IPS-11a (cell line): ENCODE data around the gene OSBPL9.
A peak's percentile ranks its signal among the peaks of the same experiment; 100 is the strongest.
"Not testable (repeated sequence)": the region's sequence is repeated elsewhere in the genome, so short reads cannot be mapped to it uniquely, and the experiment has no call there.

Experiments used
- H3K4me3 ChIP-seq: one replicate; pipeline ENCODE4 v1.5.1; 2013; ENCODE audit warnings: low read depth, low read length, control low read depth

OSBPL9 gene

GRCh38 chr1:51605961-51606723, 10.8 kb upstream of the OSBPL9 start:
- H3K4me3 ChIP-seq, result no peak overlapping the region

GRCh38 chr1:51607681-51608095, 9.2 kb upstream of the OSBPL9 start:
- no peak overlapping the region for H3K4me3 ChIP-seq

GRCh38 chr1:51610104-51610503, 6.8 kb upstream of the OSBPL9 start:
- H3K4me3 ChIP-seq, result not testable (repeated sequence)

GRCh38 chr1:51610637-51611036, 6.3 kb upstream of the OSBPL9 start:
- H3K4me3 ChIP-seq, result no peak overlapping the region

- no peak overlapping the region for H3K4me3 ChIP-seq
These were observed 4.4 kb upstream of the OSBPL9 start for GRCh38 chr1:51612447-51612961.

- H3K4me3 ChIP-seq, result no peak overlapping the region
These were observed 1.1 kb upstream of the OSBPL9 start for GRCh38 chr1:51615780-51616291.

DNA sequence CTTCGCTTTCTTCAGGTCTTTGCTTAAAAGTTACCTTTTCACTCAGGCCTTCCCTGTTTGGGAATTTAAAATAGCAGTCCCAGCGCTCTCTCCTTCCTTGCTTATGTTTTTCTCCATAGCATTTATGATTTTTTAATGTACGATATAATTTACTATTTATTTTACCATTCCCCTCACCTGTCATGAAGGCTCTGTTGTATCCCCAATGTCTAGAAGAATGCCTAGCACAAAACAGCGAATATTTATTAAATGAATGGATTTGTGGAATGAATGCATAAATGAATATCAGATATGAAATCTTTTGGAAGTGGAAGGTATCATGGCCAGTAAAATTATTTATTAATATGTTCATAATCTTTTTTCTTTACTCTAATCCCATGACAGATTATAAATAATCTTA, 402 bp upstream of the OSBPL9 start:
- peak overlapping the region; percentile 2 for H3K4me3 ChIP-seq

- no peak overlapping the region for H3K4me3 ChIP-seq
These were observed 1.8 kb downstream of the OSBPL9 start for GRCh38 chr1:51618715-51619114.

DNA sequence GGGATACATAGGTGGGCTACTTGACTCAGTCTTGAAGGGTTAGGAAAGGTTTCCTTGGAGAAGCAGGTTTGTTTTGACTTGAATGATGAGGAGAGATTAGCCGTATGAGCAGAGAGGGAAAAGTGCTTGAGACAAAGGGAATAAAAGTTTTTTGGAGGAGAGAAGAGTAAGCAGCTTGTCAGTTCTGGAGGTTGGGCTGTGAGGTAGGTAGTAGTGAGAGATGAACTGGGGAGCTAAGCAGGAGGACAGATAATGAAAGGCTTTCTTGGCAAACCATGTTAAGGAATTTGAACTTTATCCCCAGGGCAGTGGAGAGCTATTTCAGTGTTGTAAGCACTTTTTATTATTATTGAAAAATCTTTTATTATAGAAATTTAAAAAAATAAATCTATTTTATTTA, 3.6 kb downstream of the OSBPL9 start:
- no peak overlapping the region for H3K4me3 ChIP-seq

- no peak overlapping the region for H3K4me3 ChIP-seq
These were observed 4.3 kb downstream of the OSBPL9 start for GRCh38 chr1:51621161-51621560.

DNA sequence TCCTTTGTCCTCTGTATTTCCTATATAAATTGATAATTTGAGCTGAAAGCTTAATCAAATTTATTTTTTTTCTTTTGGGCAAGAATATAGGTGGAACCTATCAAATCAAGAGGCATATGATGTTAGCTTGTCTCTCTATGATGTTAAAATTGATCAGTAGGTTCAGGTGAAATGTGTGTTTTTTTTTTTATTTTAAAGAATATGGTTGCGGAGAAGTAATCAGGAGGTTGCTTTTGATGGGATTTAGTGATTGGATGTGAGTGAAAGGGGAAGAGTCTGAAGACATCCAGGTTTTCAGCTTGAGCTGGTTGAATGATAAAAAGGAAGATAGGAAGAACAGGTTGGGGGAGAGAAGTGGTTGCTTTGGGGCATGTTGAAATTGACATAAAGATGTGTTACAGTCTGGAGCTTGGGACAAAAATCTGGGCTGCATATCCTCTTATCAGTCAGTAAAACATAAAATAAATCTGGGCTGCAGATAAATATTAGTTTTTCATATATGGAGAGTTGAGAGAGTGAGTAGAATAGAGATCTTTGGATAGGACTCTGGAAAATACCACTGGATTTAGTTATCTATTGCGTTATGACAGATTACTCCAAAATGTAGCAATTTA, 5.1 kb downstream of the OSBPL9 start:
- H3K4me3 ChIP-seq, result no peak overlapping the region

DNA sequence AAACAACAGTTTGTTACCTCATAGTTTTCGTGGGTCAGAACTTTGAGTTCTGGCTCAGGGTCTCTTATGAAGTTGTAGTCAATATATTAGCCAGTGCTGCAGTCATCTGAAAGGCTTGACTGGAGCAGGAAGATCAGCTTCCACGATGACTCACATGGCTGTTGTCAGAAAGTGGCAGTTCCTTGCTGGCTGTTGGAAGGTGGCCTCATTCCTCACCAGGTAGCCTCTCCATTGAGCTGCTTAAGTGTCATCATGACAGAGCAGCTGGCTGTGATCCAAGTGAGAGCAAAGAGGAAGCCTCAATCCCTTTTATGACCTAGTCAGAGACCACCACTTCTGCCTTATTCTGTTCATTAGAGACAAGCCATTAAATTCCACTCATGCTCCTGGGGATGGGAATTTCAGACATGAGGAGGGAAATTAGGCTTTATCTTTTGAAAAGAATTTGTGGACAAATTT, 5.6 kb downstream of the OSBPL9 start:
- no peak overlapping the region for H3K4me3 ChIP-seq

DNA sequence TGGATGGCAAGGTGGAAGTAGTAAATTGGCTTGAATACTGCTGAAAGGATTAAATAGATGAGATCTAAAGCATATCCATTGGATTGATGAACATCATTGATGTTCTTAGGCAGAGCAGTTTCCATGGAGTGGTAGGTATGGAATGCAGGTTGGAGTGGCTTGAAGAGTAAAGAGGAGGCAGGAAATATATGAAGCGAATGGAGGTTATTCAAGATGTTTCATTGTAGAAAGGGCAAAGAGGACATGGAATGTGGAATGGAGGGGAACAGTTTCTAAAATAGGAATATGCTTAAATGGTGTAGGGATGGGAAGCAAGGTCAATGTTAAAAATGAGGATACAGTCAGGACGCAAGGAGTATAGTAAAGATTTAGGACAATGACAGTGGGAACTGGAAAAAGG, 6.1 kb downstream of the OSBPL9 start:
- H3K4me3 ChIP-seq, result no peak overlapping the region

DNA sequence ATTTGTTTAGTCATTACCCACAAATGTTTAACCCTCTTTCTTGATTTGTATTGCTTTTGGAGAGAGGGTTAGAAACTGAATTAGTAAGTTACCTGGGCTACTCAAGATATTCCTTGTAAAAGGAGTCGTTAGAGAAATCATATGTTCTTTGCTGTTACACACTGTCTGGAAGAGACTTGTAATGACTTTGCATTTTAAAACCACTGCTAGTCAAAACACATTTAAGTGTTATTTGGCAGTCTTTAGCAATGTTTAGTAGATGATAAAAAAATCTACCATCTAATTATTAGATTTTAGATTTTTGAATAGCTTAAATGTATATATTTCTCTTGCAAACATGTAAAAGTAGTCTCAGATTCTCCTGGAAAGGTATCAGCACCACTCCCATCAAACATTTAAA, 6.6 kb downstream of the OSBPL9 start:
- no peak overlapping the region for H3K4me3 ChIP-seq

DNA sequence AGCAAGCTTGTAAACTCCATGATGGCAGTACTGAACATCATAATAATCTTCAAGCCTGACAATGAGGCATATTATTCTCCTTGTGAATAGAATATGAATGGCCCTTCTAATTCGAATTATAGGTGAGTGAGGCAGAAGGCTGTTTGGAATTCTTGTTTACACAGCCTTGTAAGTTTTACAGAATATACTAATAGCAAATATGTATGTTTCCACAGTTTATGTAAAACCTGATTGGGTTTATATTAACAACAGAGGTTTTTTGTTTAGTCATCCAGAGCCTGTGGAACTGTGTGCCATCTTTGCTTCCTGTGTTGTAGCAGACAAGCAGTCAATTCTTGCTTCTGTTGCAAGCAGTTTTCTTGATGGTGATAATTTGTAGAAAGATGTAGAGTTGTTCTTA, 8.0 kb downstream of the OSBPL9 start:
- no peak overlapping the region for H3K4me3 ChIP-seq

- H3K4me3 ChIP-seq, result no peak overlapping the region
These were observed 10.8 kb downstream of the OSBPL9 start for GRCh38 chr1:51627672-51628071.

DNA sequence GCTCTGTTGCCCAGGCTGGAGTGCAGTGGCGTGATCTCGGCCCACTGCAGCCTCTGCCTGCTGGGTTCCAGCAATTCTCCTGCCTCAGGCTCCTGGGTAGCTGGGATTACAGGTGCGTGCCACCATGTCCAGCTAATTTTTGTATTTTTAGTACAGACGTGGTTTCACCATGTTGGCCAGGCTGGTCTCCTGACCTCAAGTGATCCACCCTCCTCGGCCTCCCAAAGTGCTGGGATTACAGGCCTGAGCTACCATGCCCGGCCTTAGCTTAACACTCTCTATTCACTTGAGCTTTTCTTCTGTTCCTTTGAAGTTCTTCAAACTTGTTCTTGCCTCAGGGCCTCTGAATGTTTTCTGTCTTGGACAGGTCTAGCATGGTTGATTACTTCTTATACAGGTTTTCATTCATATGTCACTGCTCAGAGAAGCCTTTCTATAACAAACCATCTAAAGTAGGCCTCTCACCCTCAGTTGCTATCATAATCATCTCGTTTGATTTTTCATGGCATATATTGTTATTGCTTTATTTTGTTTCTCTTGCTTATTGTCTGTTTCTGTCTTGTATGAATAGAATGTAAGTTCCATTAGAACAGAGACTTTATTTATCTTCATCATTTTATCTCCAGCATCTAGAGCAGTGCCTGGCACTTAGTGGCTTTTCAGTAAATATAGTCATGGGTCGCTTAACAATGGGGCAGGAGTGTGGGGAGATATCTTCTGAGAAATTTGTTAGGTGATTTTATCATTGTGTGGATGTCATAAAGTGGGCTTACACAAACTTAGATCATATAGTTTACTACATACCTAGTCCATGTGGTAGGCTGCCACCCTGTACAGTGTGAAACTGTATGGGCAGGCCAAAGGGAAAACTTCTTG, 12.1 kb downstream of the OSBPL9 start:
- H3K4me3 ChIP-seq, result no peak overlapping the region

- H3K4me3 ChIP-seq, result no peak overlapping the region
These were observed 13.0 kb downstream of the OSBPL9 start for GRCh38 chr1:51629918-51630317.

DNA sequence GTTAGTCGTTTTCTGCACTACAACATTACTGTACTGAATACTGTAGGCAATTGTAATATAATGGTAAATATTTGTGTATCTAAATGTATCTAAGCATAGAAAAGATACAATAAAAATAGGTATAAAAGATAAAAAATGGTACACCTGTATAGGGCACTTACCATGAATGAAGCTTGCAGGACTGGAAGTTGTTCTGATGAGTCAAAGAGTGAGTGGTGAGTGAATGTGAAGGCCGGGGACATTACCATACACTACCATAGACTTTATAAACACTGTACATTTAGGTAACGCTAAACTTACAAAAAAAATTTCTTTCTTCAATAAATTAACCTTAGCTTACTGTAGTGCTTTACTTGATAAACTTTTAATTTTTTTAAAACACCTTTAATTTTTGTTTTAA, 13.5 kb downstream of the OSBPL9 start:
- no peak overlapping the region for H3K4me3 ChIP-seq

GRCh38 chr1:51630922-51631321, 14.0 kb downstream of the OSBPL9 start:
- H3K4me3 ChIP-seq, result no peak overlapping the region

DNA sequence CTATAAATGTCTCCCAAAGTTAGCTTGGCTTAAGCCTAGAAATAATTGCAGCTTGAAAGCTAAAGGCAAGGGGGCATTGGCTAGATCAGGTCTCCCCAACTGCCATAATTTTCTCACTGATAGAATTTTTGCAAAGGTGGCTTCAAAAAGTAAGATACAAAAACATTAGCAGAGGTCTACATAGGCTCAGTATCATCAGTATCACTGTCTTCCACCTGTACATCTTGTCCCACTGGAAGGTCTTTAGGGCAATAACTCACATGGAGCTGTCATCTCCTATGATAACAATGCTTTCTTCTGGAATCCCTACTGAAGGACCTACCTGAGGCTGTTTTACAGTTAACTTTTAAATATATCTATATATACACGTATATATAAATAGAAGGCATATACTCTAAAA, 14.9 kb downstream of the OSBPL9 start:
- H3K4me3 ChIP-seq, result no peak overlapping the region
